NK-92 treated with Interleukin-12 subunit alpha and Interleukin-12 subunit beta, amount 100 ng/mL, for 24 hours (cell line): ENCODE results near the gene FGB.
"Not testable (repeated sequence)": the region's sequence is repeated elsewhere in the genome, so short reads cannot be mapped to it uniquely, and the experiment has no call there.

Experiments used
- DNase-seq: peaks from one replicate; lab custom pipeline; 2025; lab: John Stamatoyannopoulos, UW

The FGB gene

GRCh38 chr4:154566639-154567204, 3.9 kb downstream of the FGB start:
- DNase-seq = no peak

- no peak for DNase-seq
Measured at GRCh38 chr4:154569028-154569427, 6.2 kb downstream of the FGB start.

GRCh38 chr4:154569584-154569983, 6.8 kb downstream of the FGB start:
- no peak for DNase-seq

- DNase-seq = no peak
Measured at GRCh38 chr4:154573190-154573870, 10.5 kb downstream of the FGB start.

- no peak for DNase-seq
Measured at GRCh38 chr4:154574311-154574710, 11.5 kb downstream of the FGB start.

- no peak for DNase-seq
Measured at GRCh38 chr4:154577324-154577723, 14.5 kb downstream of the FGB start.

- DNase-seq = no peak
Measured at GRCh38 chr4:154578919-154579318, 16.1 kb downstream of the FGB start.

- DNase-seq = no peak
Measured at GRCh38 chr4:154579927-154580326, 17.1 kb downstream of the FGB start.

- DNase-seq = no peak
Measured at GRCh38 chr4:154582723-154583122, 19.9 kb downstream of the FGB start.

- DNase-seq = no peak
Measured at GRCh38 chr4:154583230-154583629, 20.4 kb downstream of the FGB start.

GRCh38 chr4:154583677-154584076, 20.9 kb downstream of the FGB start:
- no peak for DNase-seq

GRCh38 chr4:154584259-154584658, 21.4 kb downstream of the FGB start:
- DNase-seq = no peak

GRCh38 chr4:154585369-154586018, 22.7 kb downstream of the FGB start:
- no peak for DNase-seq

GRCh38 chr4:154586296-154587033, 23.7 kb downstream of the FGB start:
- DNase-seq = no peak

- DNase-seq = no peak
Measured at GRCh38 chr4:154588198-154588597, 25.4 kb downstream of the FGB start.

GRCh38 chr4:154589296-154590197, 26.7 kb downstream of the FGB start:
- no peak for DNase-seq

GRCh38 chr4:154590329-154591006, 27.7 kb downstream of the FGB start, which contains the start of gene FGA:
Gene FGA (minus strand): TSS chr4:154590742. CDS start chr4:154590687, 55 bp downstream.
- DNase-seq = no peak

- no peak for DNase-seq
Measured at GRCh38 chr4:154591890-154592289, 29.1 kb downstream of the FGB start.

- no peak for DNase-seq
Measured at GRCh38 chr4:154593868-154594267, 31.1 kb downstream of the FGB start.

GRCh38 chr4:154594343-154594742, 31.5 kb downstream of the FGB start:
- not testable (repeated sequence) for DNase-seq

GRCh38 chr4:154595807-154596206, 33.0 kb downstream of the FGB start:
- no peak for DNase-seq
